ENCODE data around the gene GRIK4.

Gene GRIK4

DNA sequence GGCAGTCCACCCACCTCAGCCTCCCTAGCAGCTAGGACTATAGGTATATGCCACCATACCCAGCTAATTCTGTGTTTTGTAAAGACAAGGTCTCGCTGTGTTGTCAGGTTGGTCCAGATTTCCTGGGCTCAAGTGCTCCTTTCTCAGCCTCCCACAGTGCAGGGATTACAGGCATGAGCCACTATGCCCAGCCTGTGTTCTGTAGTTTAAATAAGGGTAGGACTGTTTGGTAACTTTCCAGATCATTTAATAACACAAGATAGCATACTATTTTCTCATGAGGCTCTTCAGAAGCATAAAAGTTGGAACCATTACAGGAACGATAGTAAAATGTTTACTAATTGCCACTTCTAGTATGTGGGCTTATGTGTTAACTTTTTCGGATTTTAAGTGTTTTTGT, 38.0 kb upstream of the GRIK4 start:
- Histone ChIP-seq H3K27me3 (ENCODE audit: insufficient read depth, insufficient read length) (no peaks in the 10 kb centered on the region), H3K9ac (ENCODE audit: insufficient read length, low read depth) (no peak overlapping the region), H3K9me3 (ENCODE audit: insufficient read depth, low read length) (no peaks in the 10 kb centered on the region), H3K4me1 (ENCODE audit: insufficient read depth, insufficient read length) (no peaks in the 10 kb centered on the region), H3K36me3 (ENCODE audit: insufficient read depth, insufficient read length, low read length) (peaks cover 20% of the 10 kb centered on the region), H3K4me3 (ENCODE audit: insufficient read length, low read depth) (no peak overlapping the region)
- TF ChIP-seq SUZ12 (IDR thresholded peaks at IDR 0.05; ENCODE audit: extremely low read depth, insufficient read depth, insufficient read length) = no peak
- no peak for TF ChIP-seq YY1 (IDR thresholded peaks at IDR 0.05; ENCODE audit: insufficient read depth, insufficient read length)
- no peak for TF ChIP-seq ZNF274 (IDR thresholded peaks at IDR 0.05; ENCODE audit: low read depth, low read length)
- no peak for DNase-seq (ENCODE audit: low read depth, low spot score)

GRCh38 chr11:120482149-120482548, 29.4 kb upstream of the GRIK4 start:
- Histone ChIP-seq H3K9ac (ENCODE audit: insufficient read length, low read depth) (no peak overlapping the region), H3K9me3 (ENCODE audit: insufficient read depth, low read length) (no peaks in the 10 kb centered on the region), H3K36me3 (ENCODE audit: insufficient read depth, insufficient read length, low read length) (peaks cover 44% of the 10 kb centered on the region), H3K4me1 (ENCODE audit: insufficient read depth, insufficient read length) (no peaks in the 10 kb centered on the region), H3K4me3 (ENCODE audit: insufficient read length, low read depth) (no peak overlapping the region), H3K27me3 (ENCODE audit: insufficient read depth, insufficient read length) (no peaks in the 10 kb centered on the region)
- no peak for DNase-seq (ENCODE audit: low read depth, low spot score)
- TF ChIP-seq SUZ12 (IDR thresholded peaks at IDR 0.05; ENCODE audit: extremely low read depth, insufficient read depth, insufficient read length) = no peak
- no peak for TF ChIP-seq YY1 (IDR thresholded peaks at IDR 0.05; ENCODE audit: insufficient read depth, insufficient read length)
- no peak for TF ChIP-seq ZNF274 (IDR thresholded peaks at IDR 0.05; ENCODE audit: low read depth, low read length)

DNA sequence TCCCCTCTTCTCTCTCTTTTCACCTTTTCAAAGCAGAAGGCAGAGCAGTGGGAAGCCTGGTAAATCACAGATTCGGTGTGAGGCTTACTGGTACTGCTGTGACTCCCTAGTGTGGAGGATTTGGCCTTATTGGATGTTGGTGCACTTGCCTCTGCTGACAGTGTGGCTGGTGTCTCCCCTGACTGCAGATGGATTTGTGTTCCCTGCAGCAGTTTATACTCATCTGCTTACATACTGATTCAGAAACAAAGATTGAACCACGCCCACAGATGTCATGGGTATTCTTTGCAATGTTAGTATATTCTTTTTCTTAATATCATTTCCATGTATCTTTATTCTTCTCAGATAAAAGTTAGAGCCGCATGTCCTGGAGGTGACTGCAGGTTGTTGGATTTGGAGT, 26.8 kb upstream of the GRIK4 start:
- Histone ChIP-seq H3K9ac (ENCODE audit: insufficient read length, low read depth) (no peak overlapping the region), H3K4me3 (ENCODE audit: insufficient read length, low read depth) (no peak overlapping the region), H3K4me1 (ENCODE audit: insufficient read depth, insufficient read length) (no peaks in the 10 kb centered on the region), H3K36me3 (ENCODE audit: insufficient read depth, insufficient read length, low read length) (peaks cover 35% of the 10 kb centered on the region), H3K9me3 (ENCODE audit: insufficient read depth, low read length) (no peaks in the 10 kb centered on the region), H3K27me3 (ENCODE audit: insufficient read depth, insufficient read length) (no peaks in the 10 kb centered on the region)
- DNase-seq (ENCODE audit: low read depth, low spot score) = no peak
- TF ChIP-seq ZNF274 (IDR thresholded peaks at IDR 0.05; ENCODE audit: low read depth, low read length) (no peak), SUZ12 (IDR thresholded peaks at IDR 0.05; ENCODE audit: extremely low read depth, insufficient read depth, insufficient read length) (no peak), YY1 (IDR thresholded peaks at IDR 0.05; ENCODE audit: insufficient read depth, insufficient read length) (no peak)

DNA sequence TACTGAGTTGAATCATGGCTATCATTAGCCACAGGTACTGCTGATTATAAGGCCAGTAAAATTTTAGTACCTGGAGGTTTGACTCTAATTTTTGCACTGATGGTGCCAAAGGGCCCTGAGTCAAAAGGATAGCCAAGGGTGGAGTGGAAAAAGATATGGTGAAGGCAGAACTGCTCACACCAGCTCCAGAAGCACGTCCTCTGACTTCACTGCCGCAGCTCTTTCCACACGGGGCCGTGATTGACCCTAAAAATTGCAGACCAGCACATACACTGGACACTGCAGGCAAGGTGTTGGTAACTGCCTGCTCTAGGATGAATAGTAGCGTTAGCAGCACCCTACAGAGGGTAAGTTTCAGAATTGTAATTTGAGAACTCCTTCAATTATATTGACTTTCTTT, 25.4 kb upstream of the GRIK4 start:
- H3K27me3 ChIP-seq (ENCODE audit: insufficient read depth, insufficient read length) = no peaks in the 10 kb centered on the region
- H3K9me3 ChIP-seq (ENCODE audit: insufficient read depth, low read length) = no peaks in the 10 kb centered on the region
- no peak for DNase-seq (ENCODE audit: low read depth, low spot score)
- peaks cover 25% of the 10 kb centered on the region for H3K36me3 ChIP-seq (ENCODE audit: insufficient read depth, insufficient read length, low read length)
- H3K4me1 ChIP-seq (ENCODE audit: insufficient read depth, insufficient read length) = no peaks in the 10 kb centered on the region
- no peak for TF ChIP-seq SUZ12 (IDR thresholded peaks at IDR 0.05; ENCODE audit: extremely low read depth, insufficient read depth, insufficient read length)
- no peak for TF ChIP-seq YY1 (IDR thresholded peaks at IDR 0.05; ENCODE audit: insufficient read depth, insufficient read length)
- H3K4me3 ChIP-seq (ENCODE audit: insufficient read length, low read depth) = no peak overlapping the region
- no peak overlapping the region for H3K9ac ChIP-seq (ENCODE audit: insufficient read length, low read depth)

- TF ChIP-seq ZNF274 (IDR thresholded peaks at IDR 0.05; ENCODE audit: low read depth, low read length) = no peak
- TF ChIP-seq SUZ12 (IDR thresholded peaks at IDR 0.05; ENCODE audit: extremely low read depth, insufficient read depth, insufficient read length) = no peak
- no peak for TF ChIP-seq YY1 (IDR thresholded peaks at IDR 0.05; ENCODE audit: insufficient read depth, insufficient read length)
- no peaks in the 10 kb centered on the region for H3K27me3 ChIP-seq (ENCODE audit: insufficient read depth, insufficient read length)
- H3K4me1 ChIP-seq (ENCODE audit: insufficient read depth, insufficient read length) = no peaks in the 10 kb centered on the region
- DNase-seq (ENCODE audit: low read depth, low spot score) = no peak
- H3K9ac ChIP-seq (ENCODE audit: insufficient read length, low read depth) = no peak overlapping the region
- peaks cover 10% of the 10 kb centered on the region for H3K36me3 ChIP-seq (ENCODE audit: insufficient read depth, insufficient read length, low read length)
- no peak overlapping the region for H3K4me3 ChIP-seq (ENCODE audit: insufficient read length, low read depth)
- H3K9me3 ChIP-seq (ENCODE audit: insufficient read depth, low read length) = no peaks in the 10 kb centered on the region
Observed at GRCh38 chr11:120489799-120490198, 21.7 kb upstream of the GRIK4 start.

GRCh38 chr11:120492486-120492885, 19.1 kb upstream of the GRIK4 start:
- DNase-seq (ENCODE audit: low read depth, low spot score) = no peak
- Histone ChIP-seq H3K9me3 (ENCODE audit: insufficient read depth, low read length) (no peaks in the 10 kb centered on the region), H3K4me1 (ENCODE audit: insufficient read depth, insufficient read length) (no peaks in the 10 kb centered on the region), H3K36me3 (ENCODE audit: insufficient read depth, insufficient read length, low read length) (no peaks in the 10 kb centered on the region), H3K9ac (ENCODE audit: insufficient read length, low read depth) (no peak overlapping the region), H3K4me3 (ENCODE audit: insufficient read length, low read depth) (no peak overlapping the region), H3K27me3 (ENCODE audit: insufficient read depth, insufficient read length) (no peaks in the 10 kb centered on the region)
- no peak for TF ChIP-seq ZNF274 (IDR thresholded peaks at IDR 0.05; ENCODE audit: low read depth, low read length)
- TF ChIP-seq SUZ12 (IDR thresholded peaks at IDR 0.05; ENCODE audit: extremely low read depth, insufficient read depth, insufficient read length) = no peak
- TF ChIP-seq YY1 (IDR thresholded peaks at IDR 0.05; ENCODE audit: insufficient read depth, insufficient read length) = no peak

GRCh38 chr11:120494595-120494994, 17.0 kb upstream of the GRIK4 start:
- Histone ChIP-seq H3K4me1 (ENCODE audit: insufficient read depth, insufficient read length) (no peaks in the 10 kb centered on the region), H3K9me3 (ENCODE audit: insufficient read depth, low read length) (no peaks in the 10 kb centered on the region), H3K4me3 (ENCODE audit: insufficient read length, low read depth) (no peak overlapping the region), H3K9ac (ENCODE audit: insufficient read length, low read depth) (no peak overlapping the region), H3K36me3 (ENCODE audit: insufficient read depth, insufficient read length, low read length) (no peaks in the 10 kb centered on the region), H3K27me3 (ENCODE audit: insufficient read depth, insufficient read length) (no peaks in the 10 kb centered on the region)
- DNase-seq (ENCODE audit: low read depth, low spot score) = no peak
- TF ChIP-seq YY1 (IDR thresholded peaks at IDR 0.05; ENCODE audit: insufficient read depth, insufficient read length) = no peak
- TF ChIP-seq SUZ12 (IDR thresholded peaks at IDR 0.05; ENCODE audit: extremely low read depth, insufficient read depth, insufficient read length) = no peak
- TF ChIP-seq ZNF274 (IDR thresholded peaks at IDR 0.05; ENCODE audit: low read depth, low read length) = no peak

GRCh38 chr11:120499088-120499487, 12.5 kb upstream of the GRIK4 start:
- no peak for TF ChIP-seq ZNF274 (IDR thresholded peaks at IDR 0.05; ENCODE audit: low read depth, low read length)
- no peak for TF ChIP-seq YY1 (IDR thresholded peaks at IDR 0.05; ENCODE audit: insufficient read depth, insufficient read length)
- no peak for TF ChIP-seq SUZ12 (IDR thresholded peaks at IDR 0.05; ENCODE audit: extremely low read depth, insufficient read depth, insufficient read length)
- H3K9me3 ChIP-seq (ENCODE audit: insufficient read depth, low read length) = no peaks in the 10 kb centered on the region
- no peak overlapping the region for H3K4me3 ChIP-seq (ENCODE audit: insufficient read length, low read depth)
- DNase-seq (ENCODE audit: low read depth, low spot score) = no peak
- no peaks in the 10 kb centered on the region for H3K4me1 ChIP-seq (ENCODE audit: insufficient read depth, insufficient read length)
- no peaks in the 10 kb centered on the region for H3K27me3 ChIP-seq (ENCODE audit: insufficient read depth, insufficient read length)
- H3K9ac ChIP-seq (ENCODE audit: insufficient read length, low read depth) = no peak overlapping the region
- H3K36me3 ChIP-seq (ENCODE audit: insufficient read depth, insufficient read length, low read length) = no peaks in the 10 kb centered on the region

All from NT2/D1 (cell line).